Body of pancreas (tissue), 4 donors: ENCODE data around the gene ZNF532.

Experiments used
- POLR2A ChIP-seq, 3 donors: fragments of 450-650 bp; IDR thresholded peaks; one replicate each; pipeline ENCODE4 v1.6.1; 2016; ENCODE audit warnings: antibody characterized with exemption in 3 of 3, mild to moderate bottlenecking in 2 of 3
- TF ChIP-seq, protein P1 (sequence below), 7 experiments: fragments of 450-650 bp in 4 of 7; fragments of 200-600 bp in 3 of 7; sonication (generic) in 3 of 7; IDR thresholded peaks; one replicate each; pipeline ENCODE4 v1.5.1; 2016 to 2019; ENCODE audit warnings: antibody characterized with exemption in 7 of 7

DNA sequence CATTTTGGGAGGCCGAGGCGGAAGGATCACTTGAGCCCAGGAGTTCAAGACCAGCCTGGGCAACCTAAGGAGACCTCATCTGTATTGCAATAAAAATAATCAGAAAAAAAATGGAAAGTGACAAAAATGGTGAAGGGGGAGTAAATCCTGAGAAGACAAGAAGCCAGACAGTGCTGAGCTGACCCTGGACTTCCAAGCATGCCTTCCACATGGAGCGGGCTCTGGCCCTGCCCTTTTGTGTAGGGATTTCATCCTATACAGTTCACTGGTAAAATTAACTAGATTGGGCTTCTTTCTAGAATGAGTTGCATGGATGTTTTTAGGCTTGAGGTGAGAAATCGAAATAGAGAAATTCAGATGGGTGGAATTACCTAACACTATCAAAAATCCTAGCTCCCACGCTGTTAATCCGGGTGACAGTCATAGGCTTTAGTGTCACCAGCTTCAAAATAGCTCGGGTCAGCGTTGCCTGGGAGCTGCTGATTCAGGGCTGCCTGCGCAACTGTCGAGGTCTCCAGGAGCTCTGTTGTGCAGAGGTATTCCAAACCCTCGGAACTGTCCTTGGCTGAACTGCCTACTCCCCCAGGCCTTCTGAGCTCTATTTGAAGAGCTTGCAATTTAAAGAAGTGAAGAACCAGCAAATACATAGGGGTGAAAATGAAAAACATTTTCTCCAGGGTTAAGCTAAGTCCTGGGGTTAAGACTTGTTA lies 21.5 kb upstream of the ZNF532 start:
- TF ChIP-seq, protein P1, sequence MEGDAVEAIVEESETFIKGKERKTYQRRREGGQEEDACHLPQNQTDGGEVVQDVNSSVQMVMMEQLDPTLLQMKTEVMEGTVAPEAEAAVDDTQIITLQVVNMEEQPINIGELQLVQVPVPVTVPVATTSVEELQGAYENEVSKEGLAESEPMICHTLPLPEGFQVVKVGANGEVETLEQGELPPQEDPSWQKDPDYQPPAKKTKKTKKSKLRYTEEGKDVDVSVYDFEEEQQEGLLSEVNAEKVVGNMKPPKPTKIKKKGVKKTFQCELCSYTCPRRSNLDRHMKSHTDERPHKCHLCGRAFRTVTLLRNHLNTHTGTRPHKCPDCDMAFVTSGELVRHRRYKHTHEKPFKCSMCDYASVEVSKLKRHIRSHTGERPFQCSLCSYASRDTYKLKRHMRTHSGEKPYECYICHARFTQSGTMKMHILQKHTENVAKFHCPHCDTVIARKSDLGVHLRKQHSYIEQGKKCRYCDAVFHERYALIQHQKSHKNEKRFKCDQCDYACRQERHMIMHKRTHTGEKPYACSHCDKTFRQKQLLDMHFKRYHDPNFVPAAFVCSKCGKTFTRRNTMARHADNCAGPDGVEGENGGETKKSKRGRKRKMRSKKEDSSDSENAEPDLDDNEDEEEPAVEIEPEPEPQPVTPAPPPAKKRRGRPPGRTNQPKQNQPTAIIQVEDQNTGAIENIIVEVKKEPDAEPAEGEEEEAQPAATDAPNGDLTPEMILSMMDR (IDR thresholded peaks at IDR 0.05): no peak
- TF ChIP-seq POLR2A (IDR thresholded peaks at IDR 0.05): no peak
